ENCODE measurements around the gene GNAI2.
A peak's percentile ranks its signal among the peaks of the same experiment; 100 is the strongest.

The GNAI2 gene

GRCh38 chr3:50237133-50237651 is 1.2 kb downstream of the GNAI2 start:
- TF ChIP-seq FOXM1 (IDR thresholded peaks at IDR 0.05; ENCODE audit: borderline replicate concordance, low read depth) (no peak), YY1 (IDR thresholded peaks at IDR 0.05; ENCODE audit: low read depth) (0 out of 2 replicates have a peak, but pooled peaks have one; percentile 17), TCF12 (IDR thresholded peaks at IDR 0.05; ENCODE audit: low read depth) (no peak)

GRCh38 chr3:50237754-50238548 is 1.9 kb downstream of the GNAI2 start:
- peak; percentile 83 for TF ChIP-seq YY1 (IDR thresholded peaks at IDR 0.05; ENCODE audit: low read depth)
- peak; percentile 77 for TF ChIP-seq EGR1 (IDR thresholded peaks at IDR 0.05)
- peak; percentile 20; the same call in 1 of the 2 replicates for TF ChIP-seq TEAD4 (IDR thresholded peaks at IDR 0.05)
- no peak for TF ChIP-seq CREB1 (IDR thresholded peaks at IDR 0.05; ENCODE audit: low read depth)

GRCh38 chr3:50238549-50239026 is 2.6 kb downstream of the GNAI2 start:
- TF ChIP-seq REST (IDR thresholded peaks at IDR 0.05; ENCODE audit: low read depth) (no peak), CREB1 (IDR thresholded peaks at IDR 0.05; ENCODE audit: low read depth) (no peak), RAD21 (IDR thresholded peaks at IDR 0.05; ENCODE audit: low read depth) (no peak), NFIC (IDR thresholded peaks at IDR 0.05) (peak; percentile 54; the same call in 1 of the 2 replicates), TAF1 (IDR thresholded peaks at IDR 0.05; ENCODE audit: low read depth) (no peak), YY1 (IDR thresholded peaks at IDR 0.05; ENCODE audit: low read depth) (0 out of 2 replicates have a peak, but pooled peaks have one; percentile 8), USF1 (IDR thresholded peaks at IDR 0.05) (no peak), EGR1 (IDR thresholded peaks at IDR 0.05) (no peak)

- TF ChIP-seq CREB1 (IDR thresholded peaks at IDR 0.05; ENCODE audit: low read depth): no peak
- TF ChIP-seq MAX (IDR thresholded peaks at IDR 0.05): no peak
- no peak for TF ChIP-seq RAD21 (IDR thresholded peaks at IDR 0.05; ENCODE audit: low read depth)
- TF ChIP-seq REST (IDR thresholded peaks at IDR 0.05; ENCODE audit: low read depth): no peak
- no peak for TF ChIP-seq ZBTB7A (IDR thresholded peaks at IDR 0.05; ENCODE audit: low read depth)
- TF ChIP-seq TAF1 (IDR thresholded peaks at IDR 0.05; ENCODE audit: low read depth): no peak
- TF ChIP-seq EGR1 (IDR thresholded peaks at IDR 0.05): no peak
- no peak for TF ChIP-seq EP300 (IDR thresholded peaks at IDR 0.05; ENCODE audit: borderline replicate concordance)
- TF ChIP-seq TCF12 (IDR thresholded peaks at IDR 0.05; ENCODE audit: low read depth): no peak
These were observed 3.6 kb downstream of the GNAI2 start for GRCh38 chr3:50239649-50240048.

- no peak for TF ChIP-seq USF1 (IDR thresholded peaks at IDR 0.05)
- TF ChIP-seq TEAD4 (IDR thresholded peaks at IDR 0.05): no peak
- TF ChIP-seq YY1 (IDR thresholded peaks at IDR 0.05; ENCODE audit: low read depth): no peak
- no peak for TF ChIP-seq RAD21 (IDR thresholded peaks at IDR 0.05; ENCODE audit: low read depth)
- TF ChIP-seq TCF12 (IDR thresholded peaks at IDR 0.05; ENCODE audit: low read depth): no peak
- no peak for TF ChIP-seq NFIC (IDR thresholded peaks at IDR 0.05)
- TF ChIP-seq CREB1 (IDR thresholded peaks at IDR 0.05; ENCODE audit: low read depth): no peak
- TF ChIP-seq FOXM1 (IDR thresholded peaks at IDR 0.05; ENCODE audit: borderline replicate concordance, low read depth): no peak
- no peak for TF ChIP-seq ZBTB7A (IDR thresholded peaks at IDR 0.05; ENCODE audit: low read depth)
These were observed 5.2 kb downstream of the GNAI2 start for GRCh38 chr3:50241163-50241562.

- TF ChIP-seq REST (IDR thresholded peaks at IDR 0.05; ENCODE audit: low read depth) (no peak), TCF12 (IDR thresholded peaks at IDR 0.05; ENCODE audit: low read depth) (no peak), TEAD4 (IDR thresholded peaks at IDR 0.05) (no peak), CEBPB (IDR thresholded peaks at IDR 0.05) (no peak), EGR1 (IDR thresholded peaks at IDR 0.05) (no peak), EP300 (IDR thresholded peaks at IDR 0.05; ENCODE audit: borderline replicate concordance) (no peak), ZBTB7A (IDR thresholded peaks at IDR 0.05; ENCODE audit: low read depth) (no peak), TAF1 (IDR thresholded peaks at IDR 0.05; ENCODE audit: low read depth) (no peak), NFIC (IDR thresholded peaks at IDR 0.05) (no peak), YY1 (IDR thresholded peaks at IDR 0.05; ENCODE audit: low read depth) (no peak), RAD21 (IDR thresholded peaks at IDR 0.05; ENCODE audit: low read depth) (no peak), USF1 (IDR thresholded peaks at IDR 0.05) (no peak), CREB1 (IDR thresholded peaks at IDR 0.05; ENCODE audit: low read depth) (no peak), MAX (IDR thresholded peaks at IDR 0.05) (no peak)
These were observed 5.8 kb downstream of the GNAI2 start for GRCh38 chr3:50241713-50242380.
